Esophagus squamous epithelium (tissue), 5 donors: ENCODE results near the gene ZDHHC3. TPM values are rescaled to one million over a fixed set of nuclear protein-coding genes. Genes with fewer than 3 reads are reported as not detected.

Source experiments
- DNase-seq: peaks from one replicate; lab custom pipeline; 2025; lab: John Stamatoyannopoulos, UW
- H3K27ac ChIP-seq, 4 donors: fragments of 200-600 bp; sonication (generic); one replicate each; pipeline ENCODE4 v1.5.1; 2016 to 2019; ENCODE audit warnings: mild to moderate bottlenecking in 1 of 4
- H3K27me3 ChIP-seq, 4 donors: fragments of 200-600 bp; sonication (generic); 1 replicate in 3 of 4; 2 replicates in 1 of 4; pipeline versions ENCODE4 v1.5.1 to v1.6.0; 2017 to 2021; ENCODE audit warnings: antibody characterized with exemption in 1 of 4
- H3K36me3 ChIP-seq, 3 donors: fragments of 200-600 bp; sonication (generic); one replicate each; pipeline ENCODE4 v1.5.1; 2016 to 2019
- H3K4me1 ChIP-seq, 3 donors: fragments of 200-600 bp; sonication (generic); one replicate each; pipeline ENCODE4 v1.5.1; 2017 to 2019
- H3K4me3 ChIP-seq, 4 donors: fragments of 200-600 bp; sonication (generic); 1 replicate in 3 of 4; 2 replicates in 1 of 4; pipeline ENCODE4 v1.5.1; 2016 to 2019; ENCODE audit warnings: mild to moderate bottlenecking in 2 of 4, moderate library complexity in 1 of 4
- H3K9me3 ChIP-seq, 3 donors: fragments of 200-600 bp; sonication (generic); one replicate each; pipeline ENCODE4 v1.5.1; 2016 to 2019
- POLR2A ChIP-seq, 4 donors: fragments of 450-650 bp; IDR thresholded peaks; one replicate each; pipeline ENCODE4 v1.6.1; 2017; ENCODE audit warnings: antibody characterized with exemption in 4 of 4, mild to moderate bottlenecking in 4 of 4, moderate library complexity in 3 of 4
- WGBS, 2 donors: methylation state at CpG; one replicate each; pipeline ENCODE4 v1.1.5; 2018; 5-methylcytosine and 5-hydroxymethylcytosine counted together
- intact Hi-C: fragments of 100-400 bp; cut with DNase I; formaldehyde crosslinking; loops from one replicate; pipeline ENCODE4 v1.15.0; 2022
- total RNA-seq, 4 donors: library from RNA; depleted of rRNA; stranded (reverse); fragments of >200 nt; gene quantifications; one replicate each; pipeline ENCODE4 v1.1.0, GENCODE V29; 2016
- TF ChIP-seq, protein P1 (sequence below), 6 experiments: fragments of 450-650 bp in 4 of 6; fragments of 200-600 bp in 2 of 6; sonication (generic) in 2 of 6; IDR thresholded peaks; one replicate each; pipeline ENCODE4 v1.5.1; 2016 to 2019; ENCODE audit warnings: antibody characterized with exemption in 6 of 6, mild to moderate bottlenecking in 4 of 6, moderate library complexity in 4 of 6
- donor health status: DM: yes; HTN: yes; CAD: no.

ZDHHC3 gene
- total RNA-seq, 4 donors from 2014 or later, result 64.6 to 93.8 (median 73.0) TPM

- peaks cover 0 to 38% (median 2%) of the 10 kb centered on the region in 4 donors for H3K27me3 ChIP-seq
- H3K9me3 ChIP-seq, result peaks cover 0 to 5% (median 0%) of the 10 kb centered on the region in 3 donors
- 52 to 56% methylated on average over 3 of the region's 4 CpGs for WGBS, 2 donors
- DNase-seq, result no peak
- no peaks in the 10 kb centered on the region for H3K4me1 ChIP-seq
- no peak for TF ChIP-seq POLR2A (IDR thresholded peaks at IDR 0.05)
- TF ChIP-seq, protein P1, sequence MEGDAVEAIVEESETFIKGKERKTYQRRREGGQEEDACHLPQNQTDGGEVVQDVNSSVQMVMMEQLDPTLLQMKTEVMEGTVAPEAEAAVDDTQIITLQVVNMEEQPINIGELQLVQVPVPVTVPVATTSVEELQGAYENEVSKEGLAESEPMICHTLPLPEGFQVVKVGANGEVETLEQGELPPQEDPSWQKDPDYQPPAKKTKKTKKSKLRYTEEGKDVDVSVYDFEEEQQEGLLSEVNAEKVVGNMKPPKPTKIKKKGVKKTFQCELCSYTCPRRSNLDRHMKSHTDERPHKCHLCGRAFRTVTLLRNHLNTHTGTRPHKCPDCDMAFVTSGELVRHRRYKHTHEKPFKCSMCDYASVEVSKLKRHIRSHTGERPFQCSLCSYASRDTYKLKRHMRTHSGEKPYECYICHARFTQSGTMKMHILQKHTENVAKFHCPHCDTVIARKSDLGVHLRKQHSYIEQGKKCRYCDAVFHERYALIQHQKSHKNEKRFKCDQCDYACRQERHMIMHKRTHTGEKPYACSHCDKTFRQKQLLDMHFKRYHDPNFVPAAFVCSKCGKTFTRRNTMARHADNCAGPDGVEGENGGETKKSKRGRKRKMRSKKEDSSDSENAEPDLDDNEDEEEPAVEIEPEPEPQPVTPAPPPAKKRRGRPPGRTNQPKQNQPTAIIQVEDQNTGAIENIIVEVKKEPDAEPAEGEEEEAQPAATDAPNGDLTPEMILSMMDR (IDR thresholded peaks at IDR 0.05), result no peak
- intact Hi-C loops, result no loop called here
- H3K36me3 ChIP-seq, result no peaks in the 10 kb centered on the region
- no peak overlapping the region for H3K4me3 ChIP-seq
- no peak overlapping the region for H3K27ac ChIP-seq
These were observed 69.0 kb downstream of the ZDHHC3 start for GRCh38 chr3:44906997-44907396.

GRCh38 chr3:44905446-44906157 is 70.4 kb downstream of the ZDHHC3 start:
- Histone ChIP-seq H3K36me3 (no peaks in the 10 kb centered on the region), H3K9me3 (peaks cover 0 to 5% (median 0%) of the 10 kb centered on the region in 3 donors), H3K27me3 (peaks cover 0 to 52% (median 2%) of the 10 kb centered on the region in 4 donors), H3K4me1 (no peaks in the 10 kb centered on the region), H3K27ac (no peak overlapping the region), H3K4me3 (no peak overlapping the region)
- TF ChIP-seq POLR2A (IDR thresholded peaks at IDR 0.05), result no peak
- TF ChIP-seq, protein P1 (IDR thresholded peaks at IDR 0.05), result no peak
- intact Hi-C loops, result no loop called here
- 72 to 78% methylated on average over 2 to 3 of the region's 3 CpGs for WGBS, 2 donors
- DNase-seq, result no peak

DNA sequence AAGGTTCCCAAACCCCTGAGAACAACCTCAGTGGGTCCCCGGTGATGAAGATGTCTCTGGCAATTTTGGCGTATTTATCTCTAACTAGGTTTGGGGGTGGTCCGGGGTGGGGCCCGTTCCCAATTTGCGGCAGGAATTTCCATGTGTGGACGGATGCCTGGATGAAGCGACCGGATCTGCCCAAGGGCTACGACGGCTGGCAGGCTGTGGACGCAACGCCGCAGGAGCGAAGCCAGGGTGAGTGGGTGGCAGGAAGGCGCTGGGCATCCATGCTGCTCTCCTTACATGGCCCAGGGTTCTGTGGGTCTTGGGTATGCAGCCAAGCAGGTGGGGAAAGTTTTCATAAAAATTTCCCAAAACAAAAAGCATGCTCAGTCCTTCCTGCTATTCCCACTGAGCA is 72.2 kb downstream of the ZDHHC3 start:
- DNase-seq, result no peak
- Histone ChIP-seq H3K27ac (no peak overlapping the region), H3K36me3 (no peaks in the 10 kb centered on the region), H3K4me1 (peaks cover 0 to 5% (median 0%) of the 10 kb centered on the region in 3 donors), H3K4me3 (no peak overlapping the region), H3K27me3 (peaks cover 0 to 51% (median 0%) of the 10 kb centered on the region in 4 donors), H3K9me3 (no peaks in the 10 kb centered on the region)
- TF ChIP-seq, protein P1 (IDR thresholded peaks at IDR 0.05), result no peak
- TF ChIP-seq POLR2A (IDR thresholded peaks at IDR 0.05), result no peak
- WGBS, 2 donors, result 91% methylated on average over 12 of the region's 15 CpGs; no CpG with 5 or more reads in 1 of the 2 donors
- intact Hi-C loops, result no loop called here

DNA sequence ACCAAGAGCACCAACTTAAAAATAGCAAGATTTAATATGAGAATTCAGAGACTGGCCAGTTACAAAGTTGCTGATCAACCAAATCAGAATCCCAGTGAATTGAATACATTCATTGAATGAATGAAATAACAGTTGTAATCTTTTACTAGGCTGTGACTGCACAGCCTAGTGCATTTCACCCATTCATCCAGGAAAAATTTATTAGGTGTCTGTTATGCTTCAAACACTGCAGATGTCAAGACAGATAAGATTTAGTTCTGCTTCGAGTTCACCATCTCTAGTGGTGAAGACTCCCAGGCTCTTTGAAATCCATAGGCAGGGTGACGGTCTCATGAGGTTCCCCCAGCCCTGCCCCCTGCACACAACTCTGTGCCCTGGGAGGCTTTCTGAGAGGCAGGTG is 72.7 kb downstream of the ZDHHC3 start:
- Histone ChIP-seq H3K9me3 (no peaks in the 10 kb centered on the region), H3K27me3 (peaks cover 0 to 54% (median 0%) of the 10 kb centered on the region in 4 donors), H3K4me3 (no peak overlapping the region), H3K4me1 (peaks cover 0 to 5% (median 0%) of the 10 kb centered on the region in 3 donors), H3K36me3 (no peaks in the 10 kb centered on the region), H3K27ac (no peak overlapping the region)
- no peak for DNase-seq
- WGBS, 2 donors, result 49 to 77% methylated on average over 2 of the region's 2 CpGs
- TF ChIP-seq, protein P1 (IDR thresholded peaks at IDR 0.05), result no peak
- no peak for TF ChIP-seq POLR2A (IDR thresholded peaks at IDR 0.05)
- intact Hi-C loops, result no loop called here

- Histone ChIP-seq H3K9me3 (no peaks in the 10 kb centered on the region), H3K27ac (no peak overlapping the region), H3K4me1 (peaks cover 0 to 5% (median 0%) of the 10 kb centered on the region in 3 donors), H3K27me3 (peaks cover 0 to 53% (median 0%) of the 10 kb centered on the region in 4 donors), H3K36me3 (no peaks in the 10 kb centered on the region), H3K4me3 (no peak overlapping the region)
- DNase-seq, result no peak
- TF ChIP-seq, protein P1 (IDR thresholded peaks at IDR 0.05), result no peak
- no peak for TF ChIP-seq POLR2A (IDR thresholded peaks at IDR 0.05)
- intact Hi-C loops, result no loop called here
- WGBS, 2 donors, result 59 to 63% methylated on average over 4 of the region's 4 CpGs
These were observed 73.3 kb downstream of the ZDHHC3 start for GRCh38 chr3:44902628-44903027.
